Choroid plexus epithelial cell (primary cell): Measurements from ENCODE around the gene CAPN9.

Experiments
- DNase-seq: peaks from one replicate; pipeline ENCODE4 v3.0.0-alpha.2; 2010; ENCODE audit warnings: low read depth
- H3K4me3 ChIP-seq: 2 replicates; pipeline ENCODE4 v1.5.1; 2011; ENCODE audit warnings: low read depth, mild to moderate bottlenecking, control low read depth, low read length, moderate library complexity
- TF ChIP-seq, protein P1 (sequence below): conservative IDR thresholded peaks from 2 replicates; pipeline ENCODE4 v1.5.1; 2011; ENCODE audit warnings: low read depth, mild to moderate bottlenecking, control low read depth, inconsistent platforms, low read length, moderate library complexity

The CAPN9 gene

GRCh38 chr1:230773396-230774033 lies 26.3 kb downstream of the CAPN9 start:
- TF ChIP-seq, protein P1, sequence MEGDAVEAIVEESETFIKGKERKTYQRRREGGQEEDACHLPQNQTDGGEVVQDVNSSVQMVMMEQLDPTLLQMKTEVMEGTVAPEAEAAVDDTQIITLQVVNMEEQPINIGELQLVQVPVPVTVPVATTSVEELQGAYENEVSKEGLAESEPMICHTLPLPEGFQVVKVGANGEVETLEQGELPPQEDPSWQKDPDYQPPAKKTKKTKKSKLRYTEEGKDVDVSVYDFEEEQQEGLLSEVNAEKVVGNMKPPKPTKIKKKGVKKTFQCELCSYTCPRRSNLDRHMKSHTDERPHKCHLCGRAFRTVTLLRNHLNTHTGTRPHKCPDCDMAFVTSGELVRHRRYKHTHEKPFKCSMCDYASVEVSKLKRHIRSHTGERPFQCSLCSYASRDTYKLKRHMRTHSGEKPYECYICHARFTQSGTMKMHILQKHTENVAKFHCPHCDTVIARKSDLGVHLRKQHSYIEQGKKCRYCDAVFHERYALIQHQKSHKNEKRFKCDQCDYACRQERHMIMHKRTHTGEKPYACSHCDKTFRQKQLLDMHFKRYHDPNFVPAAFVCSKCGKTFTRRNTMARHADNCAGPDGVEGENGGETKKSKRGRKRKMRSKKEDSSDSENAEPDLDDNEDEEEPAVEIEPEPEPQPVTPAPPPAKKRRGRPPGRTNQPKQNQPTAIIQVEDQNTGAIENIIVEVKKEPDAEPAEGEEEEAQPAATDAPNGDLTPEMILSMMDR = no peak
- DNase-seq = no peak
- H3K4me3 ChIP-seq = no peak overlapping the region

DNA sequence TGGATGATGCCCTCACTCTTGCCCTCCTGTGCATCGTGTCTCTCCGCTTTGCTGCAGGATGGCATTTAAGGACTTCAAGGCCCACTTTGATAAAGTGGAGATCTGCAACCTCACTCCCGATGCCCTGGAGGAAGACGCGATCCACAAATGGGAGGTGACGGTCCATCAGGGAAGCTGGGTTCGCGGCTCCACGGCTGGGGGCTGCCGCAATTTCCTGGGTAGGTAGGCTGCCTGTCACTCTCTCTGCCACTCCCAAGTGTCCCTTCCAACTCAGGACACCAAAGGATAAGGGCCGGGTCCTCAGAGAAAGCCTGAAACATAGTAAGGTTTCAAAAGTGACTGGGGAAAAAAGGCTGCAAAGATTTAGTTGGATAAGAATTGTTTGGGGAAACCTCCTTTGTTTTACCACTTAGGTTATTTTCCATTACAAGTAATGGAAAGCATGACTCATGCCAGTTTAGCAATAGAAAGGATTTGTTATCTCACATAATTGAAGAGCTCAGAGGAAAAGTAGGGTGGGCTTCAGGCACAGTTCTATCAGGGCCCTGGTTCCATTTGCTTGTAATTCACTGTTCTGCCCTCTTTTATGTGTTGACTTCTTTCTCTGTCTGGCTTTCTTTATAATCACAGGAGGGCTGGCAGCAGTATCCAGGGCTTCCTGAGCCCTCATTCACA lies 31.9 kb downstream of the CAPN9 start:
- TF ChIP-seq, protein P1 = no peak
- peak; percentile 52 for DNase-seq

DNA sequence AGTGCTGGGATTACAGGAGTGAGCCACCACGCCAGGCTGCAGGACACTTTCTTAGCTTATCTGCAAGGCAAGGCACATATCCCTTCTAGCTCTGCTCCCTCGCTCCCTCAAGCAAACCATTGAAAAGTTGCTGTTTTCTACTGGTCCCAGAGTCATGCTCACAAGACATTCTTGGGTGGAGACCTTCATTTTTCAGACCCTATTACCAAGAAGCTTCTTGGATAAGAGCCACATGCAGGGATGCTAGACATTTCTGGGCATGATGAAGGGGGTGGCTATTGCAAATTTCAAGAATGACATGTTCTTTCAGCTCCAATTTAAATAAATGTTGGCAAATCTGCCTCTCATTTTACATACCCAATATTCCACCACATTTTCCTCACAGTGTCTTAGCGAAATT lies 33.9 kb downstream of the CAPN9 start:
- no peak overlapping the region for H3K4me3 ChIP-seq
- no peak for DNase-seq
- TF ChIP-seq, protein P1 = no peak

More for the DNA sequence above, 31.9 kb downstream of the CAPN9 start:
- H3K4me3 ChIP-seq = no peak overlapping the region

DNA sequence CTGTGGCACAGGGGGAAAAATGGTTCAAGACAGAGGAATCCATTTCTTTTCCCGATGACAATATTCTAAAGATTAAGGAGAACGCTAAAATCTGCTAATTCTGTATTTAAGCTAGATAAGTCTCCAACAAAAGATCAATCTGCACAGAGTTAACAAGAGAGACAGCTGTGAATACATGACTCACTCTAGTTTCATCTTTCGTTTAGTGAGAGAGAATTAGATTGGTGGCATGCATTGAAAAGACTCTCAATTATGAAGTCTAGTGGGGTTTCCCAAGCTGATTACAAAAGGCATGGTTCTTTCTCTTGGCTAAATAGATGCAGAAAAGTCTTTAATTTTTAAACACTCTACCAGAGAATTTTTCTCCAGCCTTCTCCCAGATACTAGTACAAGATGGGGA lies 34.4 kb downstream of the CAPN9 start:
- DNase-seq = peak; percentile 22

GRCh38 chr1:230784163-230784562 lies 37.0 kb downstream of the CAPN9 start:
- H3K4me3 ChIP-seq = no peak overlapping the region
- TF ChIP-seq, protein P1 = no peak
- DNase-seq = no peak

More for the DNA sequence above, 34.4 kb downstream of the CAPN9 start:
- TF ChIP-seq, protein P1 = no peak
- H3K4me3 ChIP-seq = no peak overlapping the region

DNA sequence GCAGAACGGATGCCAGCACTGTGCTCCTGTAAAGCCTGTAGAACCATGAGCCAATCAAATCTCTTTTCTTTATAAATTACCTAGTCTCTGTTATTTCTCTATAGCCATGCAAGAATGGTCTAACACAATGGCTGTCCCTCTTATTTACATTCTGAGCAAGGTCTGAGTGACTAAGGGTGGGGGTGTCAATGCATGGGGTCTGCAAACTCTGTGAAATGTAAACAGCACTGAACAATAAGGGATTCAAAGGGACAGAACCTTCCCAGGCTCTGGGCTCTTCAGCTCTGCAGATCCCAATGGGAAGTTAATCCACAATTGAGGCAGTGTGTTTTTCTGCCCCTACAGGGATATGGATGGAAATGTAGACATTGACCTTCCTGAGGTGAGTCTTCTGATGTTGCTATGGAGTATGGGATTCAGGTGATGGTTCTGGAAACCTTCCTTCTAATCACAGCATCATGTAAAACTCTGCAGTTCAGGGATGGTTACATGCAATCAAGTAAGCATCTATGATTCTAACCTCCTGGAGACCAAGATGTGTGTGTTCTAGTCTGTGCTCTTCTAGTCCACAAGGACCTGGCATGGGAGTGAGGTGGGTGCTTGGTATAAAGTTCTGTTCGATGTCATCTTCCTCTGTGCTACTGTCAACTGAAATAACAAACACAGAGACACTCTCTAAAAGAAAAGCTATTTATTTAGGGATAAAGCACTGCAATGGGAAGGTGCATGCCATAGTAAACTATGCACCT lies 38.6 kb downstream of the CAPN9 start:
- DNase-seq = no peak
- TF ChIP-seq, protein P1 = no peak
- no peak overlapping the region for H3K4me3 ChIP-seq

DNA sequence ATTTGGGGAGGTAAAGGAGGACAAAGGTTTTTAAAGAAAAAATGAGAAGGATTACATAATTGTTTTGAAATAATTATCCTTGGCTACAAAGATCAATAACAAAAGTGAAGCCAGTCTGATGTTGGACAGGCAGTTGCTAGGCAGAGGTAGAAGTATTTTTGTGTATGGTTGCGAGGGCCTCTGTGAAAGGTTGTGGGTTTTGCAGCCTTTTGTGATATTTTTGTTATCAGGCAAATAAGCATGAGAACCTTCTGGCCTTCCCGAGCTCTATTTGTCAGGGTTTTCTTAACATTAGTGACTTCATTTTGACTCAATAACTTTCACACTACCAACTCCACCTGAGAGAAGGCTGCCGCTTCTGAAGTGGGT lies 39.2 kb downstream of the CAPN9 start:
- TF ChIP-seq, protein P1 = no peak
- DNase-seq = no peak
- H3K4me3 ChIP-seq = no peak overlapping the region
